ENCODE data around the gene ZNF124.

DNA sequence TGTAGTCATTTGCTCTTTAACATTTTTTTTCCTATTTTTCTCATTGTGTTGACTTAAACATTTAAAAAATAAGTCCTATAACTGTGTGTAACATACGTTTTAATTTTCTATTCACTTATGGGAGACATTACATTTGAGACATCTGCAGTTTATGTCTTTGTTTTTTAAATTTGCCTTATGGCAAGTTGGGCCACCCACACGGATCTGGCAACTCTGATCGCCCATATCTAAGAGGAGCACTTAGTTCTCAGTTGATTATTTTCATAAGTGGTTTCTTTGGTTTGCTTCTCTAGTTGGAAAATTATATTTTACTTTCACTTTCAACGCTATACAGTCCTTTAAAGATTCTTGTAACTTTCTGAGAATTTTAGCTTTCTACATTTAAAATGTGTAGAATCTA, 13.8 kb upstream of the ZNF124 start:
- TF ChIP-seq, protein P1, sequence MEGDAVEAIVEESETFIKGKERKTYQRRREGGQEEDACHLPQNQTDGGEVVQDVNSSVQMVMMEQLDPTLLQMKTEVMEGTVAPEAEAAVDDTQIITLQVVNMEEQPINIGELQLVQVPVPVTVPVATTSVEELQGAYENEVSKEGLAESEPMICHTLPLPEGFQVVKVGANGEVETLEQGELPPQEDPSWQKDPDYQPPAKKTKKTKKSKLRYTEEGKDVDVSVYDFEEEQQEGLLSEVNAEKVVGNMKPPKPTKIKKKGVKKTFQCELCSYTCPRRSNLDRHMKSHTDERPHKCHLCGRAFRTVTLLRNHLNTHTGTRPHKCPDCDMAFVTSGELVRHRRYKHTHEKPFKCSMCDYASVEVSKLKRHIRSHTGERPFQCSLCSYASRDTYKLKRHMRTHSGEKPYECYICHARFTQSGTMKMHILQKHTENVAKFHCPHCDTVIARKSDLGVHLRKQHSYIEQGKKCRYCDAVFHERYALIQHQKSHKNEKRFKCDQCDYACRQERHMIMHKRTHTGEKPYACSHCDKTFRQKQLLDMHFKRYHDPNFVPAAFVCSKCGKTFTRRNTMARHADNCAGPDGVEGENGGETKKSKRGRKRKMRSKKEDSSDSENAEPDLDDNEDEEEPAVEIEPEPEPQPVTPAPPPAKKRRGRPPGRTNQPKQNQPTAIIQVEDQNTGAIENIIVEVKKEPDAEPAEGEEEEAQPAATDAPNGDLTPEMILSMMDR (IDR thresholded peaks at IDR 0.05; ENCODE audit: control extremely low read depth in 1 of 3, insufficient read depth in 1 of 3, low read depth in 1 of 3, low read length in 3 of 3): no peak
- TF ChIP-seq POLR2AphosphoS5 (IDR thresholded peaks at IDR 0.05; ENCODE audit: low read depth, low read length): no peak
- no peak for TF ChIP-seq EZH2 (IDR thresholded peaks at IDR 0.05; ENCODE audit: low read depth, low read length, severe bottlenecking)
- TF ChIP-seq PHF8 (conservative IDR thresholded peaks at IDR 0.05; ENCODE audit: low read depth, low read length): no peak
- TF ChIP-seq POLR2A (IDR thresholded peaks at IDR 0.05; ENCODE audit: control extremely low read depth in 1 of 2, low read depth in 2 of 2, low read length in 2 of 2): no peak
- TF ChIP-seq ZNF274 (IDR thresholded peaks at IDR 0.05; ENCODE audit: borderline replicate concordance, extremely low read depth, low read length): no peak
- no peak for TF ChIP-seq NANOG (IDR thresholded peaks at IDR 0.05; ENCODE audit: insufficient read depth, low read depth, low read length, poor library complexity, severe bottlenecking)
- TF ChIP-seq RXRA (IDR thresholded peaks at IDR 0.05; ENCODE audit: insufficient read depth, low read depth, low read length): no peak
- TF ChIP-seq RBBP5 (IDR thresholded peaks at IDR 0.05; ENCODE audit: borderline replicate concordance, low read depth, low read length): no peak
- no peak for TF ChIP-seq TAF1 (IDR thresholded peaks at IDR 0.05; ENCODE audit: low read depth, low read length)
- no peak for TF ChIP-seq CHD1 (IDR thresholded peaks at IDR 0.05; ENCODE audit: low read depth, low read length)
